Activated T-helper 9 cell treated with anti-CD3 and anti-CD28 coated beads, Interleukin-2, amount 50 U/mL, for 16 hours (primary cell): ENCODE data around the gene GRID1.
"Not testable (repeated sequence)": the region's sequence is repeated elsewhere in the genome, so short reads cannot be mapped to it uniquely, and the experiment has no call there.

Experiments used
- DNase-seq: peaks from one replicate; pipeline ENCODE4 v3.0.0-alpha.2; 2020; ENCODE audit warnings: low read depth

The GRID1 gene

GRCh38 chr10:86188796-86189558, 177.6 kb downstream of the GRID1 start:
- no peak for DNase-seq

GRCh38 chr10:86188326-86188725, 178.3 kb downstream of the GRID1 start:
- no peak for DNase-seq

GRCh38 chr10:86187499-86188239, 178.9 kb downstream of the GRID1 start:
- no peak for DNase-seq

GRCh38 chr10:86186633-86187032, 180.0 kb downstream of the GRID1 start:
- DNase-seq, result no peak

GRCh38 chr10:86182595-86182994, 184.0 kb downstream of the GRID1 start:
- DNase-seq, result no peak

- DNase-seq, result no peak
Observed at GRCh38 chr10:86182150-86182549, 184.4 kb downstream of the GRID1 start.

GRCh38 chr10:86180861-86181260, 185.7 kb downstream of the GRID1 start:
- DNase-seq, result no peak

GRCh38 chr10:86179961-86180360, 186.6 kb downstream of the GRID1 start:
- DNase-seq, result no peak

GRCh38 chr10:86179153-86179524, 187.5 kb downstream of the GRID1 start:
- no peak for DNase-seq

GRCh38 chr10:86178401-86179152, 188.0 kb downstream of the GRID1 start:
- no peak for DNase-seq

- no peak for DNase-seq
Observed at GRCh38 chr10:86177537-86178155, 188.9 kb downstream of the GRID1 start.

- no peak for DNase-seq
Observed at GRCh38 chr10:86176850-86177536, 189.6 kb downstream of the GRID1 start.

- not testable (repeated sequence) for DNase-seq
Observed at GRCh38 chr10:86175476-86175875, 191.1 kb downstream of the GRID1 start.

GRCh38 chr10:86172301-86172700, 194.3 kb downstream of the GRID1 start:
- no peak for DNase-seq

- DNase-seq, result no peak
Observed at GRCh38 chr10:86170255-86171108, 196.1 kb downstream of the GRID1 start.

- DNase-seq, result no peak
Observed at GRCh38 chr10:86169506-86170254, 196.9 kb downstream of the GRID1 start.

GRCh38 chr10:86169066-86169465, 197.5 kb downstream of the GRID1 start:
- no peak for DNase-seq

- no peak for DNase-seq
Observed at GRCh38 chr10:86168256-86168655, 198.3 kb downstream of the GRID1 start.

GRCh38 chr10:86167762-86168128, 198.8 kb downstream of the GRID1 start:
- no peak for DNase-seq

- no peak for DNase-seq
Observed at GRCh38 chr10:86167121-86167761, 199.4 kb downstream of the GRID1 start.
